Thoracic aorta (tissue), 2 donors: Measurements from ENCODE around the gene BICRA. TPM values are rescaled to one million over a fixed set of nuclear protein-coding genes. Genes with fewer than 3 reads are reported as not detected.

Experiments
- ATAC-seq: fragments of 150-250 bp; one replicate; pipeline ENCODE4 v1.8.0; 2017; ENCODE audit warnings: low read depth; ENCODE audit not compliant: insufficient number of reproducible peaks, low FRiP score
- DNase-seq: peaks from one replicate; pipeline ENCODE4 v3.0.0-alpha.2; 2020; ENCODE audit warnings: low spot score
- H3K27ac ChIP-seq, 2 donors: fragments of 200-600 bp; sonication (generic); 1 replicate in 1 of 2; 2 replicates in 1 of 2; pipeline ENCODE4 v1.5.1; 2016; ENCODE audit warnings: mild to moderate bottlenecking in 2 of 2, moderate library complexity in 2 of 2
- H3K27me3 ChIP-seq: fragments of 200-600 bp; sonication (generic); replicated peaks from 2 replicates; pipeline ENCODE4 v1.6.0; 2016; ENCODE audit warnings: mild to moderate bottlenecking; ENCODE audit not compliant: insufficient read depth
- H3K36me3 ChIP-seq: fragments of 200-600 bp; sonication (generic); one replicate; pipeline ENCODE4 v1.5.1; 2016
- H3K4me1 ChIP-seq, 2 donors: fragments of 200-600 bp; sonication (generic); 1 replicate in 1 of 2; 2 replicates in 1 of 2; pipeline versions ENCODE4 v1.5.1 to v1.6.0; 2016; ENCODE audit warnings: low read depth in 2 of 2, mild to moderate bottlenecking in 1 of 2; ENCODE audit not compliant: control insufficient read depth in 1 of 2
- H3K4me3 ChIP-seq: fragments of 200-600 bp; sonication (generic); 2 replicates; pipeline ENCODE4 v1.5.1; 2016; ENCODE audit warnings: mild to moderate bottlenecking
- H3K9me3 ChIP-seq: fragments of 200-600 bp; sonication (generic); 2 replicates; pipeline ENCODE4 v1.5.1; 2016
- CTCF ChIP-seq: fragments of 200-600 bp; sonication (generic); IDR thresholded peaks from one replicate; pipeline ENCODE4 v1.5.1; 2019; ENCODE audit warnings: antibody characterized with exemption
- total RNA-seq, 2 donors: library from RNA; depleted of rRNA; stranded (reverse); fragments of >200 nt; gene quantifications; one replicate each; pipeline versions ENCODE4 v1.1.0 to v1.2.3, GENCODE V29; 2016

Gene BICRA
- total RNA-seq, 2 donors from 2014 or later: 10.8 to 18.4 TPM

GRCh38 chr19:47670736-47671135 is 61.8 kb downstream of the BICRA start:
- ATAC-seq: no peak
- peaks cover 20% of the 10 kb centered on the region for H3K36me3 ChIP-seq
- H3K4me3 ChIP-seq: no peak overlapping the region
- DNase-seq: no peak
- TF ChIP-seq CTCF: no peak
- no peaks in the 10 kb centered on the region for H3K9me3 ChIP-seq
- no peaks in the 10 kb centered on the region for H3K4me1 ChIP-seq
- no peaks in the 10 kb centered on the region for H3K27me3 ChIP-seq
- H3K27ac ChIP-seq: no peak overlapping the region

GRCh38 chr19:47671499-47671898 is 62.6 kb downstream of the BICRA start:
- Histone ChIP-seq H3K36me3 (peaks cover 20% of the 10 kb centered on the region), H3K4me3 (no peak overlapping the region), H3K27ac (no peak overlapping the region), H3K9me3 (no peaks in the 10 kb centered on the region), H3K27me3 (no peaks in the 10 kb centered on the region), H3K4me1 (no peaks in the 10 kb centered on the region)
- DNase-seq: no peak
- no peak for TF ChIP-seq CTCF
- ATAC-seq: no peak

- H3K27ac ChIP-seq: no peak overlapping the region
- TF ChIP-seq CTCF: no peak
- ATAC-seq: no peak
- peaks cover 20% of the 10 kb centered on the region for H3K36me3 ChIP-seq
- DNase-seq: no peak
- no peak overlapping the region for H3K4me3 ChIP-seq
- H3K9me3 ChIP-seq: no peaks in the 10 kb centered on the region
- no peaks in the 10 kb centered on the region for H3K4me1 ChIP-seq
- H3K27me3 ChIP-seq: no peaks in the 10 kb centered on the region
Measured at GRCh38 chr19:47673426-47673825, 64.5 kb downstream of the BICRA start.

- Histone ChIP-seq H3K4me1 (no peaks in the 10 kb centered on the region), H3K27me3 (no peaks in the 10 kb centered on the region), H3K4me3 (no peak overlapping the region), H3K9me3 (no peaks in the 10 kb centered on the region), H3K36me3 (peaks cover 25% of the 10 kb centered on the region), H3K27ac (no peak overlapping the region)
- ATAC-seq (no peak), DNase-seq (no peak)
- no peak for TF ChIP-seq CTCF
Measured at GRCh38 chr19:47674548-47674947, 65.6 kb downstream of the BICRA start.

GRCh38 chr19:47675271-47675670 is 66.3 kb downstream of the BICRA start:
- peaks cover 33% of the 10 kb centered on the region for H3K36me3 ChIP-seq

More at GRCh38 chr19:47675271-47675670, 66.3 kb downstream of the BICRA start:
- Histone ChIP-seq H3K9me3 (no peaks in the 10 kb centered on the region), H3K4me1 (no peaks in the 10 kb centered on the region), H3K4me3 (no peak overlapping the region), H3K27ac (no peak overlapping the region), H3K27me3 (no peaks in the 10 kb centered on the region)
- ATAC-seq: no peak
- no peak for DNase-seq
- TF ChIP-seq CTCF: no peak
